Aorta (tissue), 5 donors: ENCODE results near the gene FAM3D. TPM values are rescaled to one million over a fixed set of nuclear protein-coding genes. Genes with fewer than 3 reads are reported as not detected.

Source experiments
- ATAC-seq: fragments of 200-7000 bp; cut with Tn5 transposase; one replicate; pipeline ENCODE4 v1.9.1; 2022; ENCODE audit warnings: moderate library complexity; ENCODE audit not compliant: low FRiP score
- DNase-seq, 2 donors: peaks; one replicate each; pipeline ENCODE4 v3.0.0-alpha.2; 2020
- H3K27ac ChIP-seq, 2 donors: one replicate each; pipeline ENCODE4 v1.5.1; 2013; ENCODE audit warnings: low read length in 2 of 2, mild to moderate bottlenecking in 2 of 2, moderate library complexity in 2 of 2, control low read depth in 1 of 2, inconsistent platforms in 1 of 2, low read depth in 1 of 2
- H3K27me3 ChIP-seq, 2 donors: one replicate each; pipeline ENCODE4 v1.6.1; 2013; ENCODE audit warnings: control low read depth in 1 of 2, low read length in 1 of 2, mild to moderate bottlenecking in 1 of 2, moderate library complexity in 1 of 2; ENCODE audit not compliant: insufficient read depth in 2 of 2, control insufficient read depth in 1 of 2
- H3K36me3 ChIP-seq, 2 donors: one replicate each; pipeline ENCODE4 v1.6.1; 2013; ENCODE audit warnings: control low read depth in 1 of 2, low read length in 1 of 2, mild to moderate bottlenecking in 1 of 2; ENCODE audit not compliant: insufficient read depth in 2 of 2, control insufficient read depth in 1 of 2
- H3K4me1 ChIP-seq, 2 donors: one replicate each; pipeline ENCODE4 v1.6.1; 2013; ENCODE audit warnings: low read length in 2 of 2, control low read depth in 1 of 2, mild to moderate bottlenecking in 1 of 2, moderate library complexity in 1 of 2; ENCODE audit not compliant: insufficient read depth in 2 of 2, control insufficient read depth in 1 of 2
- H3K4me3 ChIP-seq, 2 donors: one replicate each; pipeline ENCODE4 v1.5.1; 2013; ENCODE audit warnings: low read length in 2 of 2, control low read depth in 1 of 2, mild to moderate bottlenecking in 1 of 2
- H3K9me3 ChIP-seq: one replicate; pipeline ENCODE4 v1.6.1; 2013; ENCODE audit warnings: mild to moderate bottlenecking, low read length; ENCODE audit not compliant: control insufficient read depth
- WGBS, 2 donors: extraction: QIAGEN DNeasy Blood & Tissue Kit; methylation state at CpG; one replicate each; pipeline ENCODE4 v1.1.7; 2013; 5-methylcytosine and 5-hydroxymethylcytosine counted together
- intact Hi-C, 2 donors: fragments of 100-400 bp; cut with DNase I; formaldehyde crosslinking; loops; one replicate each; pipeline versions ENCODE4 v1.14.2 to v1.15.0; 2022
- polyA plus RNA-seq, 2 donors: library from polyadenylated mRNA; stranded (reverse); fragments of 200-250 nt; gene quantifications; one replicate each; pipeline ENCODE4 v1.2.3, GENCODE V29; 2013
- total RNA-seq, 2 donors: library from RNA; stranded (reverse); fragmentation: NEBNext Ultra II Directional; extraction: Animal tissue kit (Norgen Biotek cat#: 25700); gene quantifications; one replicate each; pipeline ENCODE4 v1.2.1, GENCODE V29; 2021
- donor health status: healthy with polysubstance abuse.
- donor health status: Bipolar disorder and iron deficiency.
- donor health status: DM: no; HTN: no; CAD: no.
- donor health status: DM: no; HTN: no; CAD: no.
- donor health status: DM: yes; HTN: yes; CAD: no.

The FAM3D gene
- total and polyA plus RNA-seq, 4 donors, result 0.54 to 8.8 TPM; not detected in 2

GRCh38 chr3:58638591-58638990 lies 28.0 kb downstream of the FAM3D start:
- no peak overlapping the region for H3K27ac ChIP-seq

GRCh38 chr3:58637509-58637908 lies 29.1 kb downstream of the FAM3D start:
- Histone ChIP-seq H3K27ac (no peak overlapping the region), H3K36me3 (no peaks in the 10 kb centered on the region), H3K4me3 (no peak overlapping the region), H3K9me3 (no peaks in the 10 kb centered on the region), H3K27me3 (no peaks in the 10 kb centered on the region), H3K4me1 (no peaks in the 10 kb centered on the region)
- ATAC-seq, result no peak
- 60 to 67% methylated on average over 5 of the region's 5 CpGs for WGBS, 2 donors
- no peak for DNase-seq
- intact Hi-C loops, result no loop called here

More at GRCh38 chr3:58638591-58638990, 28.0 kb downstream of the FAM3D start:
- ATAC-seq, result no peak
- H3K4me1 ChIP-seq, result no peaks in the 10 kb centered on the region
- no peaks in the 10 kb centered on the region for H3K36me3 ChIP-seq
- WGBS, 2 donors, result 58 to 65% methylated on average over 6 of the region's 6 CpGs
- no peaks in the 10 kb centered on the region for H3K9me3 ChIP-seq
- intact Hi-C loops, result no loop called here
- no peaks in the 10 kb centered on the region for H3K27me3 ChIP-seq
- no peak for DNase-seq
- H3K4me3 ChIP-seq, result no peak overlapping the region

GRCh38 chr3:58635371-58636285 lies 30.9 kb downstream of the FAM3D start:
- Histone ChIP-seq H3K36me3 (no peaks in the 10 kb centered on the region), H3K4me3 (no peak overlapping the region), H3K27me3 (no peaks in the 10 kb centered on the region), H3K9me3 (no peaks in the 10 kb centered on the region), H3K4me1 (no peaks in the 10 kb centered on the region), H3K27ac (no peak overlapping the region)
- WGBS, 2 donors, result 80 to 82% methylated on average over 24 of the region's 24 CpGs
- intact Hi-C loops, result no loop called here
- ATAC-seq (no peak), DNase-seq (no peak)

GRCh38 chr3:58633157-58633865 lies 33.3 kb downstream of the FAM3D start:
- no peaks in the 10 kb centered on the region for H3K4me1 ChIP-seq
- no peak overlapping the region for H3K4me3 ChIP-seq
- H3K9me3 ChIP-seq, result no peaks in the 10 kb centered on the region
- no peak for ATAC-seq
- H3K27me3 ChIP-seq, result no peaks in the 10 kb centered on the region
- intact Hi-C loops, result no loop called here
- peak in 1 of 2 donors; percentile 30 for DNase-seq
- WGBS, 2 donors, result 78 to 80% methylated on average over 8 of the region's 8 CpGs
- H3K27ac ChIP-seq, result no peak overlapping the region
- H3K36me3 ChIP-seq, result no peaks in the 10 kb centered on the region

- H3K36me3 ChIP-seq, result no peaks in the 10 kb centered on the region
- no peak overlapping the region for H3K27ac ChIP-seq
- H3K27me3 ChIP-seq, result no peaks in the 10 kb centered on the region
- no peak overlapping the region for H3K4me3 ChIP-seq
- intact Hi-C loops, result no loop called here
- ATAC-seq (no peak), DNase-seq (no peak)
- H3K4me1 ChIP-seq, result no peaks in the 10 kb centered on the region
- no peaks in the 10 kb centered on the region for H3K9me3 ChIP-seq
- WGBS, 2 donors, result 32 to 58% methylated on average over 4 of the region's 4 CpGs
Measured at GRCh38 chr3:58631742-58632141, 34.8 kb downstream of the FAM3D start.

- intact Hi-C loops, result loop anchor here in 1 of 2 donors (1.0 kb wide), 1 partner anchor 62 kb away; no protein-coding TSS in a partner anchor
- Histone ChIP-seq H3K36me3 (no peaks in the 10 kb centered on the region), H3K4me3 (no peak overlapping the region), H3K4me1 (no peaks in the 10 kb centered on the region), H3K27ac (no peak overlapping the region), H3K9me3 (no peaks in the 10 kb centered on the region), H3K27me3 (no peaks in the 10 kb centered on the region)
- 63 to 75% methylated on average over 5 of the region's 5 CpGs for WGBS, 2 donors
- no peak for DNase-seq
- no peak for ATAC-seq
Measured at GRCh38 chr3:58630710-58631092, 35.9 kb downstream of the FAM3D start.

- Histone ChIP-seq H3K9me3 (no peaks in the 10 kb centered on the region), H3K4me1 (no peaks in the 10 kb centered on the region), H3K27me3 (no peaks in the 10 kb centered on the region), H3K4me3 (no peak overlapping the region), H3K27ac (no peak overlapping the region), H3K36me3 (no peaks in the 10 kb centered on the region)
- peak in 1 of 2 donors; percentile 62 for DNase-seq
- ATAC-seq, result peak; percentile 83
- intact Hi-C loops, result loop anchor here in 1 of 2 donors (1.0 kb wide), 1 partner anchor 62 kb away; no protein-coding TSS in a partner anchor
- WGBS, 2 donors, result 16 to 19% methylated on average over 9 of the region's 9 CpGs
Measured at GRCh38 chr3:58630076-58630709, 36.4 kb downstream of the FAM3D start.

GRCh38 chr3:58629629-58630028 lies 36.9 kb downstream of the FAM3D start:
- Histone ChIP-seq H3K27me3 (no peaks in the 10 kb centered on the region), H3K4me3 (no peak overlapping the region), H3K27ac (no peak overlapping the region), H3K9me3 (no peaks in the 10 kb centered on the region), H3K36me3 (no peaks in the 10 kb centered on the region), H3K4me1 (no peaks in the 10 kb centered on the region)
- no peak for ATAC-seq
- DNase-seq, result no peak
- WGBS, 2 donors, result 83 to 87% methylated on average over 2 of the region's 2 CpGs
- intact Hi-C loops, result loop anchor here (1.0 to 5.0 kb wide), 3 partner anchors 42 to 61 kb away; no protein-coding TSS in a partner anchor
